ENCODE data around the gene SCO2.

The SCO2 gene

GRCh38 chr22:50517495-50518260, 7.7 kb downstream of the SCO2 start:
- no peak for DNase-seq

DNA sequence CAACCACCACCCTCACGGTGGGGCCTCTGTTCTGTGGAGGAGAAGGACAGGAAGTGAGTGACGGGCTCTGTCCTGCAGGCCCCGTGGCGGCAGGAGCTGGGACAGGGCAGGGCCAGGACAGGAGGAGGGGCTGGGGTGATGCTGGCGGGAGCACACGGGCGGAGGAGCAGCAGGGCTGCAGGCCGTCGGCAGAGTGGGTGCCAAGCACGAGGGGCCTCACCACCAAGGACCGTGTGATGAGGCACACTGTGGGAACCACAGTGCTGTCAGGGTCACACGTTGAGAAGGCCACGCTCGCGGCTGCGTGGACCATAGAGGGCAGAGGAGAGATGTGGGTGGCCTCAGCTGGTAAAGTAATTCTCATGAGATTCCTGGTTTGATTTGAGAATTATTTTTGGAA, 8.5 kb downstream of the SCO2 start:
- no peak for DNase-seq

- no peak for DNase-seq
Observed at GRCh38 chr22:50516068-50516467, 9.3 kb downstream of the SCO2 start.

DNA sequence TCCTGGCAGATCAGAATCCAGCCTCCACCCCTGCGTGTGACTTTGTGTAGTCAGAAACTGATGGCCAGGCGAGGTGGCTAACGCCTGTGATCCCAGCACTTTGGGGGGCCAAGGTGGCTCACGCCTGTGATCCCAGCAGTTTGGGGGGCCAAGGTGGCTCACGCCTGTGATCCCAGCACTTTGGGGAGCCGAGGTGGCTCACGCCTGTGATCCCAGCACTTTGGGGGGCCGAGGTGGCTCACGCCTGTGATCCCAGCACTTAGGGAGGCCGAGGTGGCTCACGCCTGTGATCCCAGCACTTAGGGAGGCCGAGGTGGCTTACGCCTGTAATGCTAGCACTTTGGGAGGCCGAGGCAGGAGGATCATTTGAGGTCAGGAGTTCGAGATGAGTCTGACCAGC, 12.2 kb downstream of the SCO2 start:
- DNase-seq = no peak

- DNase-seq = peak; percentile 53
Observed at GRCh38 chr22:50508897-50509296, 16.5 kb downstream of the SCO2 start.

- DNase-seq = peak; percentile 99
Observed at GRCh38 chr22:50507991-50508884, 17.2 kb downstream of the SCO2 start, which contains the start of gene NCAPH2. Gene NCAPH2 (plus strand): TSS chr22:50508224. CDS start chr22:50508338, 114 bp downstream.

DNA sequence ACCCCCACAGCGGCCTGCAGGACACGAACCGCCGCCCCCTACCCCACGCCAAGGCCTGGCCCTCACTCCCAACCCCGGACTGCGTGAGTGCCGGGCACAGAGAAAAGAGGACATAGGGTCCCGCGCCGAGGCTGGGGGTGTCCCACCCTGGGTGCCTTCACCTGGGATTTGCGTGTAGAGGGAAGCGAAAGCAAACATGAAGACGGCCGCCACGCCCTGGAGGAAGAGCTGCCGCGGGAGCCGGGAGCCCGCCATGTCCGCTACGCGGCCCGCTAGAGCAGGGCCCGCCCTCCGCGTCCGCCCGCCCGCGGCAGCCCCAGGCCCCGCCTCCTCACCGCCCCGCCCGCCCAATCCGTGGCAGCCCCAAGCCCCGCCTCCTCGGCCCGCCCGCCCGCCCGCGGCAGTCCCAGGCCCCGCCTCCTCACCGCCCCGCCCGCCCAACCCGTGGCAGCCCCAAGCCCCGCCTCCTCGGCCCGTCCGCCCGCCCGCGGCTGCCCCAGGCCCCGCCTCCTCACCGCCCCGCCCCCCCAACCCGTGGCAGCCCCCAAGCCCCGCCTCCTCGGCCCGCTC, 17.9 kb downstream of the SCO2 start, which contains the start of gene LMF2:
LMF2 (minus strand) TSS at position 282 of the 570 bp plus-strand sequence; CDS start at position 255, 27 bp downstream.
- peak; percentile 97 for DNase-seq

DNA sequence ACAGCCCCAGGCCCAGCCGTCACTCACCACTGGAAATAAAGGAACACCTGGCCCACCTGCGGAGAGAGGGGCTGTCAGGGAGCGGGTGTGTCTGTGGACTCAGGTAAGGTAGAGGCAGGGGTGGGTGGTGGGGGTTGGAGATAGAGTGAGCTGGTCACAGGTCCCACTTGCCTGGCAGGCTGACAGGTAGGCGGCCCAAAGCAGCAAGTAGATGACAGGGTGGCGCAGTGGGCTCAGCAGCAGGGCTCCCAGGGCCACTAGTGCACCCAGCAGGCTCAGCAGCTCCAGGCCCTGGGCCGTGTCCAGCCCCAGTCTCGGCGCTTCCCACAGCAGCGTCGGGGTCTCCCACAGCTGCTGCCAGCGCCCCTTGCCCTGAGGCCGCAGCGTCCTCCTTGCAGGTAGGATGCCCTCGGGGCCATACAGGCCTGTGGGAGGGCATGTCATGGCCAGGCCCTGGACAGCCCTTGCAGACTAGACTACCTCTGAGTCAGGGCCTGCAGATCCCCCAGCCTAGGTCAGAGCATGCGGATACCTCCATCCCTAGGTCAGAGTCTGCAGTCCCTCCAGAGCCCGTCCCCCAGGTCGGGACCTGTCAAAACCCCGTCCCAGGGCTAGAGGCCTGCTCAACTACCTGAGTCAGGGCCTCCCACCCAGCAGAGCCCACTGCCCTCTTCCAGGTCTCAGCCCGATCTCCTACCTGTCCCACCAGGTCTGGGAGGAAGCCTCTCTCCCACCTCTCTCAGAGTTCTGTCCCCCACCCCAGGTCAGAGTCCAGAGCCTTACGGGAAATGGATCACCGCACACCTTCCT, 18.6 kb downstream of the SCO2 start:
- DNase-seq = peak; percentile 98

- peak; percentile 83 for DNase-seq
Observed at GRCh38 chr22:50505776-50506610, 19.4 kb downstream of the SCO2 start.

- DNase-seq = no peak
Observed at GRCh38 chr22:50505276-50505775, 20.1 kb downstream of the SCO2 start.

- no peak for DNase-seq
Observed at GRCh38 chr22:50504369-50505211, 20.8 kb downstream of the SCO2 start.

DNA sequence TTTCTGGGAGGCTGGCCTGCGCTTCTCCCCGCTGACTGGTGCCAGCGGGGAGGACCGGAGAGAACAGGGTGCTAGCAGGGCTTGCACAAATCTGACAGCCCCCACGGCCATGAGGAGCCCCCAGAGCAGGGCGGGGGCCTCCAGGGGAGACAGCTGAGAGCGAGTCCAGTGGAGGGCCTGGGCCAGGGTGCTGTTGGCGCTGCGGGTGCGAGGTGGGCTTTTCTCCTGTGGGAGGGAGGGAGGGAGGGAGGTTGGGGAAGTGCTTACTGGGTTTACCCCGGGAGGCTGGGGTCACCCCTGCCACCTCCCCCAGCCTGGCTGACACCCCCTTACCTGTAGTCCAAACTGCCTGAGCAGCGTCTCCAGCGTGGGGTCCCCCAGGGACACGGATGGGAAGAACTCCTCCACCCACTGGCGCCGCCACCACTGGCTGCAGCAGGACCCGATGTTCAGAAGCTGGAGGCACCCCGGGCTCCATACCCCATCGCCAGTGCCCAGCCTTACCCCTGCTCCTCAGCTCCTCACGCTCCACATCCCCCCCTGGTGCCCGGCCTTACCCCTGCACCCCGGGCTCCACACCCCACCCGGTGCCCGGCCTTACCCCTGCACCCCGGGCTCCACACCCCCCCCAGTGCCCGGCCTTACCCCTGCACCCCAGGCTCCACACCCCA, 21.8 kb downstream of the SCO2 start:
- no peak for DNase-seq

DNA sequence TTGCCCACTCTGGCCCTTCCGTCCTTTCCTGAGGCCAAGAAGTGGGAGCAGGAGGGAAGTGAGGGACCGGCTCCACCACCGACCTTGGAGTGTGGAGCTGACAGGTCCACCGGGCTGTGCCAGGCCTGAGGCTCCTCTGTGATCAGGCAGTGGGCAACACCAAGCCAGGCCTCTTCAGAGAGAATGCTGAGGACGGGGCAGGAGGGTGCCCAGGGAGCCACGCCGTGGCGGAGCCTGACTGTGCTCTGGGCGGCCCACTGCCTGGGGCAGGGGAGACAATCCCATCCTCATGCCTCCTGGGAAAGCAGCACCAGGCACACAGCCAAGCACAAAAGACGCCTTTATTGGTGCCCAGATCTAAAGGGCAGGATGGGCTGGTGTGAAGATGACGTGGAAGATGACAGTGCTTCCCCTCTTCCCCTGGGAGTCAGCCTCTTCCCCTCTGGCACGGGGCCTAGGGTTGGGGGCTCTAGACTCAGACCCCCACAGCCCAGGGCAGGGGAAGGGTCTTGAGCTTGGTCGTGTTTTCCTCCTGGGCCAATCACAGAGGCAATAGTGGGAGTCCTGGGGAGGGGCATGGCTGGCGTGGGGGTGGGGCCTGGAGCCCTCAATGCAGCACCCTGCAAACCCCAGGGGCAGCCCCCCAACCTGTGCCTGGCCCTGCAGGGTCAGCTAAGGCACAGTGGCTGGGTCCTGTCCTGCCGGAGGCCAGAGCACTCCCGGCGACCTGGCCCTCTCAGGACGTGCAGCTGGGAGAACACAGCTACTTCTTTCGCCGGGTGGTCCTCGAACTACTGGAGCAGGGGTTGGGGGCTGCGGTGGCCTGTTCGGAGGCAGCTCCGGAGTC, 22.5 kb downstream of the SCO2 start:
- DNase-seq = no peak

GRCh38 chr22:50502096-50502495, 23.3 kb downstream of the SCO2 start:
- DNase-seq = no peak

- no peak for DNase-seq
Observed at GRCh38 chr22:50500452-50500851, 24.9 kb downstream of the SCO2 start.

GRCh38 chr22:50498322-50498890, 27.0 kb downstream of the SCO2 start:
- peak; percentile 78 for DNase-seq

GRCh38 chr22:50497093-50497492, 28.3 kb downstream of the SCO2 start:
- DNase-seq = no peak

DNA sequence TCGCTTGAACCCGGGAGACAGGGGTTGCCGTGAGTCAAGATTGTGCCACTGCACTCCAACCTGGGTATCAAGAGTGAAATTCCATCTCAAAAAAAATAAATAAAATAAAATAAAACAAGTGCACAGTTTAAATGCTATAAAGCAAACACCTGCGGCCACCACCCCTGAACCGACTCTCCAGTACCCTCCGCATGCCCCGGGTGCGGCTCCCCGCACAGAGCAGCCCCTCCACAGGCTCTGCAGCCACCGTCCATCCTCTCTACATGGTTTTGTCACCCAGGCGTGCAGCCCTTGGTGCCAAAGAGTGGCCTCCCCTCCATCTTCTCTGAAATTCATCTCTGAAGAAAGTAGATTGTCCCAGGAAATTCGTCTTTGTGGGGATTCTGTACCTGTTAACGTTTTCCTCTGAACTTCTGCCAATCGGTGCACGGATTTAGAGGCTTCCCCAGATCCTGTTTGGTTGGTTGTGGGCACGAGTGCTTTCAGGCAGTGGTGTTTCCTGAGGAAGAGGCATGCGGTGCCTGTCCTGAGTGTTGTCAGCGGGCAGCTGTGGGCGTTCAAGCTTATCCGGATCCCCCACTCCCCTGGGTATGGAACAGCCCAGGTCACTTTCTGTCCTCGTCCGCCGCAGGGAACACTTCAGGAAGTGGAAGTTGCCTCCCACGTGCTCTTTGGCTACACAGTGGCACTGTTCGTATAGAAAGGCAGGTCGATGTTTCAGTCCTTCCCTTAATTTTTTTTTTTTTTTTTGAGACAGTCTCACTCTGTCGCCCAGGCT, 34.7 kb downstream of the SCO2 start:
- DNase-seq = no peak

Data from NCI-H69 (cell line).